ENCODE results near the gene SPSB2.

Gene SPSB2

GRCh38 chr12:6825398-6826124 is 47.5 kb downstream of the SPSB2 start:
- TF ChIP-seq CTCF (IDR thresholded peaks at IDR 0.05; ENCODE audit: extremely low read depth, missing control alignments) = peak; percentile 88

DNA sequence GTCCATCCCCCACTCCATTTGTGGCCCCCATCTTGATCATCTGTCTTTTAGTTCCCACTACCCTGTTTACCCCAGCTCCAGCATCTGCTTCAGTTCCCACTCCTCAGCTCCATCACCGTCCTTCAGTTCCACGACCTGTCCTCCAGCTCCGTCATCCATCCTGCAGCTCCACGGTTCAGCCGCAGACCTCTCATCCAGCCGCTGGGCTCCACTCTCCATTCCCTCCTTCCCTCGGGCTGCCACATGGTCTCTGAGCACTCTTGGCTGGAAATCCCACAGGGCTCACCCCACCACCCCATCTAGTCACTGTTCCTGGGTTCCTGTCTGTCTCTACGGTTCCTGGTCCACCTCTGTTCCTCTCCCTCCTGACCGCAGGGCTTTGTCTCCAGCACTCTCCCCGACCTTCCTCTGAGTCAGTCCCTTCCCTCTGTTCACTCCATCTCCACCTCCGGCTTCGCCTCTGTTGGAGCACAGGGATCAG is 48.2 kb downstream of the SPSB2 start:
- DNase-seq (ENCODE audit: low spot score) = no peak
- TF ChIP-seq CTCF (IDR thresholded peaks at IDR 0.05; ENCODE audit: extremely low read depth, missing control alignments) = no peak

More at GRCh38 chr12:6825398-6826124, 47.5 kb downstream of the SPSB2 start:
- peak; percentile 94 for DNase-seq (ENCODE audit: low spot score)

GRCh38 chr12:6824085-6824775 is 48.9 kb downstream of the SPSB2 start:
- DNase-seq (ENCODE audit: low spot score) = no peak
- no peak for TF ChIP-seq CTCF (IDR thresholded peaks at IDR 0.05; ENCODE audit: extremely low read depth, missing control alignments)

DNA sequence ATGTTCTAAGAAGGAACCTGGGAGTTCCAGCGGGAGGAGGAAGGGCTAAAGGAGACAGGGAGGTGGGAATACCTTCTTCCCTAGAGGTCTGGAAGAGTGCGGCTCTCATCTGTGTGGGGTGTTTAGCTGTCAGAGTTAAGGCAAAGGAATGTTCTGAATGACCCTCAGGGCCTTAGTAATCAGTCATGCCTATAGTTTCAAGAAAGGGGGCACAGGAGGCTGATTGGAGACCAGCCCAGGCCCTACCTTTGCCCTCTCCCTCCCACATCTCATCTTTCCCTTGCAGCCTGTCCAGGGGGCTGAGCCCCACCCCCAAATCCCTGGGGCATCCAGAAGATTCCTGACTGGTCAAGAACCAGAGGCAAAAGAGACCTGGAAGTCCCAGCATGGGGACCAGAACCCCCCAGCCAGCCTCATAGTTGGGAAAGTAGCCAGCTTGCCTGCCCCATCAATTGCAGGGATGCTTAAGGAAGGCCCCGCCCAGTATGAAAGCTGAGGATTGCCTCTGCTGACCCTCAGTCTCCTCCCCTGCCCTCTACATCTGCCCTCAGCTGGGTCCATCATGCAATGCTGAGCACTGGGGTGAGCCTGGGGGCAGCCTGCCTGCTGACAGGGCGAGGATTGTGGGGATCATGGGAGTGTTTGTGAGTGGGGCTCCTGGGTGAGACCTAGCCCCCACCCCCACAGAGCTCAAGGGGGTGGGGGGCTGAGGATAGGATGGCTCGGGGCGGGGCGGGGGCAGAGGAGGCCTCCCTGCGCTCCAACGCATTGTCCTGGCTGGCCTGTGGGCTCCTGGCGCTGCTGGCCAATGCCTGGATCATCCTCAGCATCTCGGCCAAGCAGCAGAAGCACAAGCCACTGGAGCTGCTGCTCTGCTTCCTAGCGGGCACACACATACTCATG is 49.7 kb downstream of the SPSB2 start:
- TF ChIP-seq CTCF (IDR thresholded peaks at IDR 0.05; ENCODE audit: extremely low read depth, missing control alignments) = no peak
- DNase-seq (ENCODE audit: low spot score) = no peak

GRCh38 chr12:6822426-6823135 is 50.5 kb downstream of the SPSB2 start:
- no peak for DNase-seq (ENCODE audit: low spot score)

More at GRCh38 chr12:6822426-6823135, 50.5 kb downstream of the SPSB2 start:
- TF ChIP-seq CTCF (IDR thresholded peaks at IDR 0.05; ENCODE audit: extremely low read depth, missing control alignments) = no peak
